Thymus (tissue), 11 donors: ENCODE measurements around the gene SLC22A6. TPM values are rescaled to one million over a fixed set of nuclear protein-coding genes. Genes with fewer than 3 reads are reported as not detected.
"Not testable (repeated sequence)": the region's sequence is repeated elsewhere in the genome, so short reads cannot be mapped to it uniquely, and the experiment has no call there.

Source experiments
- DNase-seq, 9 donors: peaks; one replicate each; pipeline ENCODE4 v3.0.0-alpha.2; 2013; ENCODE audit warnings: low spot score in 9 of 9, low read depth in 6 of 9, missing footprints in 1 of 9
- H3K27ac ChIP-seq, 2 donors: one replicate each; pipeline ENCODE4 v1.5.1; 2013; ENCODE audit warnings: control low read depth in 1 of 2, low read depth in 1 of 2, low read length in 1 of 2, mild to moderate bottlenecking in 1 of 2, moderate library complexity in 1 of 2
- H3K27me3 ChIP-seq, 2 donors: one replicate each; pipeline ENCODE4 v1.5.1; 2013; ENCODE audit warnings: low read length in 1 of 2; ENCODE audit not compliant: control insufficient read depth in 2 of 2, insufficient read depth in 1 of 2
- H3K36me3 ChIP-seq, 2 donors: one replicate each; pipeline ENCODE4 v1.5.1; 2013; ENCODE audit warnings: low read length in 1 of 2, mild to moderate bottlenecking in 1 of 2, moderate library complexity in 1 of 2; ENCODE audit not compliant: control insufficient read depth in 2 of 2, insufficient read depth in 2 of 2
- H3K4me1 ChIP-seq, 2 donors: one replicate each; pipeline ENCODE4 v1.5.1; 2013; ENCODE audit warnings: low read length in 2 of 2; ENCODE audit not compliant: control insufficient read depth in 2 of 2, insufficient read depth in 2 of 2
- H3K4me3 ChIP-seq, 2 donors: one replicate each; pipeline ENCODE4 v1.5.1; 2013; ENCODE audit warnings: low read length in 2 of 2, control low read depth in 1 of 2, mild to moderate bottlenecking in 1 of 2
- H3K9me3 ChIP-seq, 2 donors: one replicate each; pipeline ENCODE4 v1.5.1; 2013; ENCODE audit warnings: low read length in 1 of 2, mild to moderate bottlenecking in 1 of 2; ENCODE audit not compliant: control insufficient read depth in 2 of 2, insufficient read depth in 1 of 2
- WGBS: extraction: QIAGEN DNeasy Blood & Tissue Kit; methylation state at CpG from one replicate; pipeline ENCODE4 v1.1.7; 2013; 5-methylcytosine and 5-hydroxymethylcytosine counted together
- polyA plus RNA-seq: library from polyadenylated mRNA; stranded (reverse); fragments of 200-250 nt; gene quantifications from one replicate; pipeline ENCODE4 v1.2.3, GENCODE V29; 2013
- total RNA-seq: library from RNA; stranded (reverse); fragments of 120-200 nt; gene quantifications from one replicate; pipeline ENCODE4 v1.2.4, GENCODE V29; 2013
- donor health status: healthy.

The SLC22A6 gene
- total and polyA plus RNA-seq, 2 donors, result not detected

GRCh38 chr11:62945538-62945937 lies 39.2 kb downstream of the SLC22A6 start:
- not testable (repeated sequence) for H3K4me3 ChIP-seq, H3K27me3 ChIP-seq, H3K36me3 ChIP-seq, DNase-seq, H3K9me3 ChIP-seq, H3K27ac ChIP-seq, H3K4me1 ChIP-seq
- WGBS, result 97% methylated on average over 10 of the region's 10 CpGs

- H3K9me3 ChIP-seq, H3K27me3 ChIP-seq, H3K36me3 ChIP-seq, DNase-seq, H3K4me1 ChIP-seq, H3K4me3 ChIP-seq, H3K27ac ChIP-seq: not testable (repeated sequence)
- 91% methylated on average over 2 of the region's 2 CpGs for WGBS
These were observed 47.2 kb downstream of the SLC22A6 start for GRCh38 chr11:62937528-62937927.

- WGBS, result 29% methylated on average over 1 of the region's 1 CpG
- DNase-seq, result no peak
- peaks cover 8 to 20% of the 10 kb centered on the region in 2 donors for H3K27me3 ChIP-seq
- H3K9me3 ChIP-seq, result peaks cover 0 to 1% of the 10 kb centered on the region in 2 donors
- H3K4me3 ChIP-seq, result no peak overlapping the region
- H3K36me3 ChIP-seq, result no peaks in the 10 kb centered on the region
- no peaks in the 10 kb centered on the region for H3K4me1 ChIP-seq
- H3K27ac ChIP-seq, result no peak overlapping the region
These were observed 50.3 kb downstream of the SLC22A6 start for GRCh38 chr11:62934496-62934785.

- DNase-seq, result no peak
- H3K4me3 ChIP-seq, result no peak overlapping the region
- H3K27me3 ChIP-seq, result peaks cover 11 to 24% of the 10 kb centered on the region in 2 donors
- peaks cover 0 to 1% of the 10 kb centered on the region in 2 donors for H3K9me3 ChIP-seq
- no peaks in the 10 kb centered on the region for H3K36me3 ChIP-seq
- no peak overlapping the region for H3K27ac ChIP-seq
- H3K4me1 ChIP-seq, result no peaks in the 10 kb centered on the region
- 98% methylated on average over 5 of the region's 5 CpGs for WGBS
These were observed 50.8 kb downstream of the SLC22A6 start for GRCh38 chr11:62933750-62934495.

- 89% methylated on average over 13 of the region's 13 CpGs for WGBS
- H3K36me3 ChIP-seq, result no peaks in the 10 kb centered on the region
- no peak for DNase-seq
- no peak overlapping the region for H3K4me3 ChIP-seq
- no peak overlapping the region for H3K27ac ChIP-seq
- no peaks in the 10 kb centered on the region for H3K4me1 ChIP-seq
- H3K27me3 ChIP-seq, result peaks cover 16 to 30% of the 10 kb centered on the region in 2 donors
- H3K9me3 ChIP-seq, result peaks cover 0 to 4% of the 10 kb centered on the region in 2 donors
These were observed 51.5 kb downstream of the SLC22A6 start for GRCh38 chr11:62933285-62933684.

GRCh38 chr11:62931499-62932278 lies 53.1 kb downstream of the SLC22A6 start:
- peaks cover 0 to 4% of the 10 kb centered on the region in 2 donors for H3K9me3 ChIP-seq
- 79% methylated on average over 8 of the region's 8 CpGs for WGBS
- H3K27me3 ChIP-seq, result peaks cover 30 to 46% of the 10 kb centered on the region in 2 donors
- no peak for DNase-seq
- H3K27ac ChIP-seq, result no peak overlapping the region
- no peaks in the 10 kb centered on the region for H3K4me1 ChIP-seq
- H3K4me3 ChIP-seq, result no peak overlapping the region
- no peaks in the 10 kb centered on the region for H3K36me3 ChIP-seq

GRCh38 chr11:62930666-62931065 lies 54.1 kb downstream of the SLC22A6 start:
- Histone ChIP-seq H3K4me3 (no peak overlapping the region), H3K27me3 (peaks cover 40 to 56% of the 10 kb centered on the region in 2 donors), H3K9me3 (peaks cover 0 to 4% of the 10 kb centered on the region in 2 donors), H3K4me1 (peaks cover 0 to 5% of the 10 kb centered on the region in 2 donors), H3K27ac (no peak overlapping the region), H3K36me3 (no peaks in the 10 kb centered on the region)
- WGBS, result 78% methylated on average over 1 of the region's 1 CpG
- DNase-seq, result no peak

GRCh38 chr11:62930157-62930556 lies 54.6 kb downstream of the SLC22A6 start:
- Histone ChIP-seq H3K4me1 (peaks cover 0 to 5% of the 10 kb centered on the region in 2 donors), H3K4me3 (no peak overlapping the region), H3K27me3 (peaks cover 45 to 61% of the 10 kb centered on the region in 2 donors), H3K36me3 (no peaks in the 10 kb centered on the region), H3K27ac (no peak overlapping the region), H3K9me3 (peaks cover 0 to 4% of the 10 kb centered on the region in 2 donors)
- DNase-seq, result no peak
- WGBS, result 63% methylated on average over 4 of the region's 4 CpGs

- Histone ChIP-seq H3K4me3 (no peak overlapping the region), H3K9me3 (peaks cover 0 to 3% of the 10 kb centered on the region in 2 donors), H3K27ac (no peak overlapping the region), H3K4me1 (peaks cover 3 to 13% of the 10 kb centered on the region in 2 donors), H3K36me3 (no peaks in the 10 kb centered on the region), H3K27me3 (peaks cover 59 to 80% of the 10 kb centered on the region in 2 donors)
- WGBS, result 27% methylated on average over 13 of the region's 13 CpGs
- DNase-seq, result no peak
These were observed 56.8 kb downstream of the SLC22A6 start for GRCh38 chr11:62928011-62928410.
